ENCODE data around the gene ZNF366.

Gene ZNF366

GRCh38 chr5:72468024-72468423 is 39.2 kb downstream of the ZNF366 start:
- Histone ChIP-seq H3K9ac (no peak overlapping the region), H3K4me3 (IDR thresholded peaks at IDR 0.05; ENCODE audit: insufficient read depth, low read depth, low read length) (no peak overlapping the region), H3K79me2 (ENCODE audit: insufficient read depth, low read depth) (no peaks in the 10 kb centered on the region), H3K27ac (no peak overlapping the region), H3K27me3 (ENCODE audit: insufficient read depth, low read depth) (no peaks in the 10 kb centered on the region), H3K4me2 (no peak overlapping the region), H3K4me1 (ENCODE audit: low read depth, poor library complexity, severe bottlenecking) (no peaks in the 10 kb centered on the region), H4K20me1 (ENCODE audit: insufficient read depth) (no peaks in the 10 kb centered on the region), H3K36me3 (ENCODE audit: insufficient read depth) (no peaks in the 10 kb centered on the region), H2AFZ (ENCODE audit: low read depth) (no peak overlapping the region)
- TF ChIP-seq CTCF (conservative IDR thresholded peaks at IDR 0.05; ENCODE audit: low read depth, low read length): no peak

GRCh38 chr5:72467461-72467860 is 39.7 kb downstream of the ZNF366 start:
- H3K4me3 ChIP-seq (IDR thresholded peaks at IDR 0.05; ENCODE audit: insufficient read depth, low read depth, low read length): no peak overlapping the region
- H3K9ac ChIP-seq: no peak overlapping the region
- no peaks in the 10 kb centered on the region for H3K27me3 ChIP-seq (ENCODE audit: insufficient read depth, low read depth)
- no peak for TF ChIP-seq CTCF (conservative IDR thresholded peaks at IDR 0.05; ENCODE audit: low read depth, low read length)
- no peaks in the 10 kb centered on the region for H3K4me1 ChIP-seq (ENCODE audit: low read depth, poor library complexity, severe bottlenecking)
- no peak overlapping the region for H3K27ac ChIP-seq
- H2AFZ ChIP-seq (ENCODE audit: low read depth): no peak overlapping the region
- H3K79me2 ChIP-seq (ENCODE audit: insufficient read depth, low read depth): no peaks in the 10 kb centered on the region
- H3K4me2 ChIP-seq: no peak overlapping the region
- no peaks in the 10 kb centered on the region for H4K20me1 ChIP-seq (ENCODE audit: insufficient read depth)
- H3K36me3 ChIP-seq (ENCODE audit: insufficient read depth): no peaks in the 10 kb centered on the region

- Histone ChIP-seq H4K20me1 (ENCODE audit: insufficient read depth) (no peaks in the 10 kb centered on the region), H3K4me1 (ENCODE audit: low read depth, poor library complexity, severe bottlenecking) (no peaks in the 10 kb centered on the region), H3K4me3 (IDR thresholded peaks at IDR 0.05; ENCODE audit: insufficient read depth, low read depth, low read length) (no peak overlapping the region), H3K36me3 (ENCODE audit: insufficient read depth) (no peaks in the 10 kb centered on the region), H2AFZ (ENCODE audit: low read depth) (no peak overlapping the region; the same call in 1 of the 2 replicates), H3K4me2 (no peak overlapping the region), H3K27ac (no peak overlapping the region), H3K79me2 (ENCODE audit: insufficient read depth, low read depth) (no peaks in the 10 kb centered on the region), H3K27me3 (ENCODE audit: insufficient read depth, low read depth) (no peaks in the 10 kb centered on the region), H3K9ac (no peak overlapping the region)
- no peak for TF ChIP-seq CTCF (conservative IDR thresholded peaks at IDR 0.05; ENCODE audit: low read depth, low read length)
Measured at GRCh38 chr5:72465601-72466563, 41.3 kb downstream of the ZNF366 start.

- Histone ChIP-seq H3K36me3 (ENCODE audit: insufficient read depth) (no peaks in the 10 kb centered on the region), H3K27me3 (ENCODE audit: insufficient read depth, low read depth) (no peaks in the 10 kb centered on the region), H3K4me1 (ENCODE audit: low read depth, poor library complexity, severe bottlenecking) (no peaks in the 10 kb centered on the region), H3K4me2 (no peak overlapping the region), H3K9ac (no peak overlapping the region), H3K27ac (no peak overlapping the region), H2AFZ (ENCODE audit: low read depth) (no peak overlapping the region; the same call in 1 of the 2 replicates), H3K79me2 (ENCODE audit: insufficient read depth, low read depth) (no peaks in the 10 kb centered on the region), H4K20me1 (ENCODE audit: insufficient read depth) (no peaks in the 10 kb centered on the region), H3K4me3 (IDR thresholded peaks at IDR 0.05; ENCODE audit: insufficient read depth, low read depth, low read length) (no peak overlapping the region)
- no peak for TF ChIP-seq CTCF (conservative IDR thresholded peaks at IDR 0.05; ENCODE audit: low read depth, low read length)
Measured at GRCh38 chr5:72465066-72465465, 42.1 kb downstream of the ZNF366 start.
